Inflammatory macrophage treated with lipopolysaccharide for 1 hour (primary cell): ENCODE results near the gene WDR46.
A peak's percentile ranks its signal among the peaks of the same experiment; 100 is the strongest.
"Not testable (repeated sequence)": the region's sequence is repeated elsewhere in the genome, so short reads cannot be mapped to it uniquely, and the experiment has no call there.

Experiments used
- DNase-seq, 2 donors: peaks; one replicate each; pipeline ENCODE4 v3.0.0-alpha.2; 2020 to 2022

WDR46 gene

GRCh38 chr6:33286946-33287914 is 1.8 kb downstream of the WDR46 start:
- no peak for DNase-seq

GRCh38 chr6:33285214-33285613 is 3.8 kb downstream of the WDR46 start:
- DNase-seq, result not testable (repeated sequence)

GRCh38 chr6:33280539-33280938 is 8.5 kb downstream of the WDR46 start:
- DNase-seq, result no peak

DNA sequence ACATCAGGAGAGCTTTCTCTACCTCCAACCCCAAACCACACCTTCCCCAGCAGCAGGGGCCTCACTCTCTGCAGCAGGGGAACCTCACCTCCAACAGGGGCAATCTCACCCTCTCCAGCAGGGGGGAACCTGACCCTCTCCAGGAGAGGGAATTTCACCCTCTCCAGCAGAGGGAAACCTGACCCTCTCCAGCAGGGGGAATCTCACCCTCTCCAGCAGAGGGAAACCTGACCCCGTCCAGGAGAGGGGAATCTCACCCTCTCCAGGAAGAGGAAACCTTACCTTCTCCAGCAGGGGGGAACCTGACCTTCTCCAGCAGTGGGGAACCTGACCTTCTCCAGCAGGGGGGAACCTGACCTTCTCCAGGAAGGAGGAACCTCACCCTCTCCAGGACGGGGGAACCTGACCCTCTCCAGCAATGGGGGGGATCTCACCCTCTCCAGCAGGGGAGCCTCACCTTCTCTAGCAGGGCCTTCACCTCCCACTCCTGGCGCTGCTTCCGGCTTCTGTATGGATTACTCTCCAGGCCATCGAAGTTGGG is 9.0 kb downstream of the WDR46 start:
- DNase-seq, result peak in 1 of 2 donors; percentile 41

DNA sequence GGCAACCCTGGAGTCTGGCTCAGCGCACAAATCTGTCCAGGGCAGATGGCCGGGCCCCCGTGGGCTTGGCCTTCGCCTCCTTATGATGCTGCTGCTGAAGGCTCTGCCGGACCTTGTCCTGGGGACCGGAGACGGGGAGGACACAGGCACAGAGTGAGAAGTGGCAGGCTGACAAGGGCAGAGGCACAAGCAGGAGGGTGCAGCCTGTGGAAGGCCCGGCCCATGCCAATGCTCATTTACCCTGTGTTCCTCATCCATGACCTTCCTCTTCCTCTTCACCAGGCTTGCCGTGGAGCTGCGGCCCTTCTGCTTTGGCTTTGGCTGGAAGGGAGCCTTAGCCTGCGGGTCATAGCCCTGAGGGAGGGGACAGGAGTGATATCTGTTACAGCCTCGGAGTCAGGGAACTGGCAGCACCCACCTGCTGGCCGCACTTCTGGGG is 9.8 kb downstream of the WDR46 start:
- DNase-seq, result peak in 1 of 2 donors; percentile 22

DNA sequence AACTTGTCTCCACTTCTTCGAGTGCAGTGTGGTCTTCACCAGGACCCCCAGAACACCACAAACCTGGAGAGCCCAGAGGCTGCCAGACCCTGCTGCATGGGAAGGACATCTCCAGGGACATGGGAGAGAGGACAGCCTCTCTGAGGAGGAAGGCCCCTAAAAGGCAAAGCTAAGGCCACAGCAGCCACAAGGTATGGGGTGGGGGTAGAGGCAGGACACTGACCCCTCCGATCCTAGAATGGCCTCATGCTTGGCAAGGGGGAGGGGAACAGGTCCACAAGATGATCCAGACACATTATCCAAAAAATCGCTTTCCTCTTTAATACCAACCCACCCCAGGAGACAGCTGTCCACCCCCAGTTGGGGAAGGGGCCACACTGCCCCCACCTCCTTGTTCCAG is 10.2 kb downstream of the WDR46 start:
- DNase-seq, result no peak

- DNase-seq, result no peak
Observed at GRCh38 chr6:33278392-33278741, 10.7 kb downstream of the WDR46 start.

- no peak for DNase-seq
Observed at GRCh38 chr6:33277663-33278391, 11.2 kb downstream of the WDR46 start.

DNA sequence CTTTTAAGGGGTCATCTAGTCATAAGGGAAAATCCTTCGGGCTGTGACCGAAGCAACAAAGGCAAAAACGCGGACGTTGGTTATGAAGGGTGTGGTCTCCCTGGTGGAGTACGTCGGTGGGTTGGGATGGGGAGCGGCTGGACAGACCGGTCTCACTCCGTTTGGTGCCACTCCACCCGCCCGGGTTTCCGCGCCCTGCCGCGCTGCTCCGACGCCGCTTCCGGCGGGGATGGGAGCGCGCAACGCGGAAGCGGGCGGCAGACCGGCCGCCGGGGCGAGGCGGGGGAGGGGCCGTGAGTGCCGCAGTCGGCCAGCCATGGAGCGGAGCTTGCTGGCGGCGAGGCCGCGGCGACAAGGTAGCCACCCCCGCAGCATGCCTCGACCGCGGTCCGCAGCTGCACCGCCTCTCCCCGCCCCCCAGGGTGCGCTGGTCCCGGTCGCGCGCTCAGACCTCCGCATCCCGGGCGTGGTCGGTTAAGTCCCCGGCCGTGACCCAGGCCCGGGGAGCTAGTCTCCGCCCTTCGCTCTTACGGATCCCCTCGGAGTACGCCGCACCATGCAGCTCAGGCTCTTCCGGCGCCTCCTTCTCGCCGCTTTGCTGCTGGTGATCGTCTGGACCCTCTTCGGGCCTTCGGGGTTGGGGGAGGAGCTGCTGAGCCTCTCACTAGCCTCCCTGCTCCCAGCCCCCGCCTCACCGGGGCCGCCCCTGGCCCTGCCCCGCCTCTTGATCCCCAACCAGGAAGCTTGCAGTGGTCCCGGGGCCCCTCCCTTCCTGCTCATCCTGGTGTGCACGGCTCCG is 12.0 kb downstream of the WDR46 start, which contains the start of gene B3GALT4:
Gene B3GALT4, plus strand, starts transcription at position 260 of the 799 bp plus-strand sequence. Its CDS starts 297 bp downstream, at position 557.
- peak; percentile 56 to 62 for DNase-seq

DNA sequence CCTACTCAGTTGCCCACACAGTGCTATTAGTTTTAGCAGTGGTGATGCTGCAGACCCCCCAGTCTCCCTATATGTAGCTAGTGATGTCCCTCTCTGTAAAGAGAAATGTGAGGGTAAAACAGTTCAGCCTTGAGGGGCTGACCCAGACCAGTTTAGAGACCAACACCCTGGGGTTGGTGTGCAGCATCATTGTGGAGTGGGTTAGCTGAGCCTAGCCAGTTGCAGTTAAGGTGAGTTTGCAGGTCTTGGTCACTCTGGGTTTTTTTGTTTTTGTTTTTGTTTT is 12.5 kb downstream of the WDR46 start:
- no peak for DNase-seq

DNA sequence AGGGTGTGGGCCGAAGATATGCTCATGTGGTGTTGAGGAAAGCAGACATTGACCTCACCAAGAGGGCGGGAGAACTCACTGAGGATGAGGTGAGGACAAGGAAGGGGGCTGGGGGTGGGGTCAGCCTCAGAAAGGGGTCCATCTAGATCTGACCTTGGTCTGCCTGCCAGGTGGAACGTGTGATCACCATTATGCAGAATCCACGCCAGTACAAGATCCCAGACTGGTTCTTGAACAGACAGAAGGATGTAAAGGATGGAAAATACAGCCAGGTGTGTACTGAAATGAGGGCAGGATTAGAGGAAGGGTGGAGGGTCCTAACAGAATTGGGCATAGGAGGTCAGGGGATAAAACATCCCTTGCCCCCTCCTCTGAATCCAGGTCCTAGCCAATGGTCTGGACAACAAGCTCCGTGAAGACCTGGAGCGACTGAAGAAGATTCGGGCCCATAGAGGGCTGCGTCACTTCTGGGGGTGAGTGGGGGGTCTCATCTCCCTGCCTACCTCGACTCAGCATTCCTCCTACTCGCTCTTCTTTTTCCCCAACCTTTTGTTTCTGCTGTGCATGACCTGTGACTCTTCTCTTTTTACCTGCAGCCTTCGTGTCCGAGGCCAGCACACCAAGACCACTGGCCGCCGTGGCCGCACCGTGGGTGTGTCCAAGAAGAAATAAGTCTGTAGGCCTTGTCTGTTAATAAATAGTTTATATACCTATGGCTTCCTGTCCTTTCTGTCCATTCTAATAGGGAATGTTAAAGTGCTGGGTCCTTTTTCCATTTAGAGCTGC is 13.1 kb downstream of the WDR46 start:
- not testable (repeated sequence) for DNase-seq

GRCh38 chr6:33273924-33274902 is 14.8 kb downstream of the WDR46 start:
- DNase-seq, result no peak

GRCh38 chr6:33273129-33273923 is 15.7 kb downstream of the WDR46 start:
- no peak for DNase-seq

DNA sequence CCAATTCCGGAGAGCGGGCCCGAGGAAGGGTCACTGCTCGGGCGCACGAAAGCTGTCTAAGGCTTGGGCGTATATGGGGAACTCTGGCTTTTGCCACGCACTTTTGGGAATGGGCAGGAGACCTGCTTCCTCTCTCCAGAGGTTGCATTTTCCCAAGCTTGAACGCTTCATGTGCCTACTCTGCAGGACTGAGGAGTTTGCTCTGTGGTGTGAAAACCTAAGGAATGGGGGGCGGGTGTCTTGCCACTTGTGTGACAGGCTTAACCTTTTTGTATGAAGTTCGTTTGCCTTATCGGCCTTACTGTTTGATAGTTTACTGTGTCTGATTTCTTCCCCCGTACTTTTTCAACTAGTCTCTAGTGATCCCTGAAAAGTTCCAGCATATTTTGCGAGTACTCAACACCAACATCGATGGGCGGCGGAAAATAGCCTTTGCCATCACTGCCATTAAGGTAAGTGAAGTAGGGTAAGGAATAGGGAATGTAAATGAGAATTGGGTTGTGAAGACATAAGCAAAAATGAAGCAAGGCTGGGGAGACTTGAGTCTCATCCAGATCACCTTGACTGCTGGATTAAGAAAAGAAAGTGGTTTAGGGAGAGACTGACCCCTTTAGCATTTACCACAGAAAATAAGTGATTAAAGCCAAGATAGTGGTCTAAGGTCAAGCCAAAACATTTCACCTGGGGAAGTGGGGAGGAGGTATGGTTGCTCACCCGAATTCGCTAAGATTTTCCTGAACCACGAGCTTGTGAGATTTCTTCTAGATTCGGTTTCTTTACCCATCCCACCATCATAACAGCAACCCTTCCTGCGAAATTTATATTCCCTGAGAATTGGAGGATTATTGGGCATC is 16.5 kb downstream of the WDR46 start:
- DNase-seq, result no peak

DNA sequence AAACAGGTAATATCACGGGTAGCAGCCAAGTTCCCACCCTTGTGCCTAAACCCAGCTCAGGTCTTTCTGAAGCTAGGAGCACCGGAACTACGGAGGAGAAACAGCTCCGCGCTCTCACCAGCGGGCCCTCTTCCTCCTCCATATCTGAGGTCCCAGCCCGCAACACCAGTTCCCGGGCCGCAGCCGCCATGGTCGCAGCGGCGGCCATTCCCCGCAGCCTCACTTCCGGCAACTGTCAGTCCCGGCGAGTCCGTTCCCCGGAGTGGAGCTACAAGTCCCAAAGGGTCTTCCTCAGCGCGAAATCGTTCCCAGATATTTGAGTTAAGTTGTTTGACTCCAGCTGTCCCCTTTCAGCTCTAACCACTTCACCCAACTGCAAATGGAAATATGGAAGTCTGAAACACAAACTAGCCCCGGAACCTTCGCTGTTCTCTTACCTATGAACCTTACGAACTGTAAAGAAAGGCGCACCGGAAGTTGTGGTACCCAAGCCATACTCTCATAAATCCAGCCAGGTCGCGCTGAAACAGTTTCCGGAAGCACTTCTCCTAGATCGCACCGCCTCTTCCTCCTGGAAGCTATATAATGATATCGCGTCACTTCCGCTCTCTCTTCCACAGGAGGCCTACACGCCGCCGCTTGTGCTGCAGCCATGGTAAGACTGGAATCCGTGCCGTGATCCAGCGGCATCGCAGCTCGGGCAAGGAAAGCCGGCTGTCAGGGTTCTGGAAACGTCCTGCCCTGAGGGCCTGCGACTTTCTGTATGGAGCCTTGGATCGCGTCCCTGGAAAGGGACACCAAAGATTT is 17.4 kb downstream of the WDR46 start, which contains the start of the genes RPS18 and VPS52:
Gene RPS18, plus strand, starts transcription at position 608 of the 807 bp plus-strand sequence. Its CDS starts 45 bp downstream, at position 653.
Gene VPS52, minus strand, starts transcription at position 409 of the 807 bp plus-strand sequence. Its CDS starts 201 bp downstream, at position 208.
- peak; percentile 99 for DNase-seq

DNA sequence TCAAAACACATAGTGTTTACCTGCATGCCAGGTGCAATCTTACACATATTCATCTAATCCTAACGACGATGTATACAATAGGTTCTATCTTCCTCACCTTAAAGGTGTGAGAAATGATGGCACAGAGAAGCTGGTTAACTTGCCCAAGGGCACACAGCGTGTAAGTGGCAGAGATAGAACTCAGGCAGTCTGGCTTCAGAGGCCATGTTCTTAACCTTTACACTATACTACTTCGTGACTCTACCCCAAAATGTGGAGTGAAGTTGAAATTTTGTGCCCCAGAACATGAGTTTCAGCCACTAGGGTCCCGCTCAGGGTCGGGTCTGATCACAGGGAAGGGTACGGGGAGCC is 17.9 kb downstream of the WDR46 start:
- peak in 1 of 2 donors; percentile 2 for DNase-seq

GRCh38 chr6:33264015-33264414 is 25.0 kb downstream of the WDR46 start:
- no peak for DNase-seq

DNA sequence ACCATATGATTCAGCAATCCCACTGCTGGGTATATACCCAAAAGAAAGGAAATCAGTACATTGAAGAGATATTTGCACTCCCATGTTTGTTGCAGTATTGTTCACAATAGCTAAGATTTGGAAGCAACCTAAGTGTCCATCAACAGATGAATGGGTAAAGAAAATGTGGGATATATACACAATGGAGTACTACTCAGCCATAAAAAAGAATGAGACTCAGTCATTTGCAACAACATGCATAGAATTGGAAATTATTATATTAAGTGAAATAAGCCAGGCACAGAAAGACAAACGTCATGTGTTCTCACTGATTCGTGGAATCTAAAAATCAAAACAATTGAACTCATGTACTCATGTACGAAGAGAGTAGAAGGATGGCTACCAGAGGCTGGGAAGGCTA is 26.5 kb downstream of the WDR46 start:
- DNase-seq, result not testable (repeated sequence)
